HL-60/S4 treated with retinoic acid at 250 ng/mL for 4 days and 3 days (cell line): ENCODE results near the gene LDAF1.
"Not testable (repeated sequence)": the region's sequence is repeated elsewhere in the genome, so short reads cannot be mapped to it uniquely, and the experiment has no call there.

Source experiments
- in situ Hi-C: fragments of 300-500 bp; cut with MboI; formaldehyde crosslinking; loops from 2 replicates; pipeline ENCODE4 v1.7.0; 2022; ENCODE audit warnings: low sequenced_read_pairs

Gene LDAF1

GRCh38 chr16:21158208-21159110 is at the start of gene LDAF1:
TSS of gene LDAF1 (plus strand) at chr16:21158674. CDS start at chr16:21161183, 2,509 bp downstream.
- in situ Hi-C loops = no loop called here

DNA sequence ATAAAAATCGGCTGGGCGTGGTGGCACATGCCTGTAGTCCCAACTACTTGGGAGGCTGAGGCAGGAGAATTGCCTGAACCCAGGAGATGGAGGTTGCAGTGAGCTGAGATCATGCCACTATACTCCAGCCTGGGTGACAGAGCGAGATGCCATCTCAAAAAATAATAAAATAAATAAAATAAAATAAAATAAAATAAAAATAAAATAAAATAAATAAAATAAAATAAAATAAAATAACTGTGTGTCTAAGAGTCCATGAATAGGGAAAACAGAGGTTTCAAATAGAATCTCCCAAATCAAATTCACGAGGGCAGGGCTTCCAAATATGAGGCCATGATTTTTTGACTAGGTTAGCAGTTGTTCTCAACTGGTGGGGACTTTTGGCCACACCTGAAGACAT is 42.9 kb upstream of the LDAF1 start:
- in situ Hi-C loops = not testable (repeated sequence)

DNA sequence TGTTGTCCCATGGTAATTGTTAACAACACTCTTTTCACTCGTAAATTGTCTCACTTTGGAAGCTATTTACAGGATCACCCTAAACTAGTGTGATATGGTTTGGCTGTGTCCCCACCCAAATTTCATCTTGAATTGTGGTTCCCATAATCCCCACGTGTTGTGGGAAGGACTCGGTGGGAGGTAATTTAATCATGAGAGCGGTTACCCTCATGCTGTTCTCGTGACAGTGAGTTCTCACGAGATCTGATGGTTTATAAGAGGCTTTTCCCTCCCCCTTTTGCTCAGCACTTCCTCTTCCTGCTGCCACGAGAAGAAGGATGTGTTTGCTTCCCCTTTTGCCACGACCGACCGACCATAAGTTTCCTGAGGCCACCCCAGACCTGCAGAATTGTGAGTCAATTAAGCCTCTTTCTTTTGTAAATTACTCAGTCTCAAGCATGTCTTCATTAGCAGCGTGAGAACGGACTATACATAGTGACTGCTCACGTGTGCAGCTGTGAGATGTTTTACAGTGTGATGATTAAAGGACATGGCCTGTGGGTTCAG is 42.3 kb upstream of the LDAF1 start:
- in situ Hi-C loops = no loop called here

GRCh38 chr16:21117567-21117966 is 40.9 kb upstream of the LDAF1 start:
- in situ Hi-C loops = no loop called here

- in situ Hi-C loops = no loop called here
These were observed 37.4 kb upstream of the LDAF1 start for GRCh38 chr16:21120976-21121520.

DNA sequence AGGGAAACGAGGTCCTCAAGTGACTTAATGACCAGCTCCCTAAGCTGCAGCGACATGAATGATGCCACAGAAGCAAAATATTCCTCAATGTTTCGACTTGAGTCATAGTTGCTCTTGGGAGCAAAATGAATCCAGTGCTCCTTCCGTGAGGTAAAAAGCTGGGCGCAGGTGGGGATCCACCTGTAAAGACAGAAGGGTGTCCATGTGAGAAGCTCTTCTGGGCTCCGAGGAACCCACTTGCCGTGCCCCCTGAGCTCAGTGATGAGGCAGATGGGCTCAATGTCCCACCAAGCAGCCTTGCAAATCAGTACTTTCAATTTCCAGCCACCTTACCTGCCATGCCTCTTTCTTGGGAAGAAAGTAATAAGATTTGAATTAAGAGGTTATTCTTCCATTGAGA is 33.3 kb upstream of the LDAF1 start:
- in situ Hi-C loops = no loop called here

DNA sequence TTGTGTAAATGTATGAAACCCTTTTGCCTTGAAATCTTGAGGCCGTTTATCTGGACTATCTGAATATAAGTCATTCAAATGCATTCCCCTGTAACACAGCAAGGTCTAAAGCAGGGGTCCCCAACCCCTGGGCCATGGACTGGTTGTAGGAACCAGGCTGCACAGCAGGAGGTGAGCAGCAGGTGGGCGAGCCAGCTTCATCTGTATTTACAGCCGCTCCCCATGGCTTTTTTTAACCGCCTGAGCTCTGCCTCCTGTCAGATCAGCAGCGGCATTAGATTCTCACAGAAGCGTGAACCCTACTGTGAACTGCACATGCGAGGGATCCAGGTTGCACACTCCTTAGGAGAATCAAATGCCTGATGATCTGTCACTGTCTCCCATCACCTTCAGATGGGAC is 32.0 kb upstream of the LDAF1 start:
- in situ Hi-C loops = no loop called here

- in situ Hi-C loops = no loop called here
These were observed 29.5 kb upstream of the LDAF1 start for GRCh38 chr16:21128991-21129390.

DNA sequence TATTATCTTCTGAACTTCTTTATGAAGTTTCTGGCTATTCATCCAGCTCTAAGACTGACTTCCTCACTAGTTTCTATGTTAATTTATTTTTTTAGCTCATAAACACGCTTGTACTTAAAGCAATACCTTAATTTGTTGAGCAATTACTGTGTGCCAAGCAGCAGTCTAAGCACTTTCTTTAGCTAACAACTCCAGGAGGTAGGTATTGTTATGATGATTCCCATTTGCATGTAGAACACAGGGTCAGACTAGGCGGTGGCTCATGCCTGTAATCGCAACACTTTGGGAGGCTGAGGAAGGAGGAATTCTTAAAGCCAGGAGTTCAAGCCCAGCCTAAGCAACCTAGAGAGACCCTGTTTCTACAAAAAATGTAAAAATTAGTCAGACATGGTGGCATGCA is 27.7 kb upstream of the LDAF1 start:
- in situ Hi-C loops = no loop called here

GRCh38 chr16:21134053-21134452 is 24.4 kb upstream of the LDAF1 start:
- in situ Hi-C loops = no loop called here

DNA sequence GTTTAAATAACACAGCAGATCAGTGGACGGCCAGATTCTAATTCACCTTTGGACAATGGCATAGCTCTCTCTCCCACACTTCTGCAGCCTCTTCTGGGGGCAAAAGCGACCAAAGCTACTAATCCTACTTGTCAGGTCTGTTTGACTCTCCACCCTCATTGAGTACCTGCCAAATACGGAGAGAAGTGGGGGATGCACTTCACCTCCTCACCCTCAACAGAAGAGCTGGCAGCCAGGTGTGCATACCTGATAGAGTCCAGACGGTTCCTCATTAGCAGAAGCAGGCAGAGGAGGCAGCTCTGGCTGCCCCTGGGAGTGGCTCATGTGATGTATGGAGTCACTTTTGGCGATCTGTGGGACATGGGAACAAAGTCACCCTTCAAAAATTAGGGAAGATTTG is 12.7 kb upstream of the LDAF1 start:
- in situ Hi-C loops = no loop called here

GRCh38 chr16:21150375-21151001 is 8.0 kb upstream of the LDAF1 start, which contains the start of gene DNAH3:
TSS of gene DNAH3 (minus strand) at chr16:21150846. CDS start at chr16:21150319, 527 bp downstream.
- in situ Hi-C loops = no loop called here

- in situ Hi-C loops = not testable (repeated sequence)
These were observed 6.1 kb upstream of the LDAF1 start for GRCh38 chr16:21152160-21153030.

DNA sequence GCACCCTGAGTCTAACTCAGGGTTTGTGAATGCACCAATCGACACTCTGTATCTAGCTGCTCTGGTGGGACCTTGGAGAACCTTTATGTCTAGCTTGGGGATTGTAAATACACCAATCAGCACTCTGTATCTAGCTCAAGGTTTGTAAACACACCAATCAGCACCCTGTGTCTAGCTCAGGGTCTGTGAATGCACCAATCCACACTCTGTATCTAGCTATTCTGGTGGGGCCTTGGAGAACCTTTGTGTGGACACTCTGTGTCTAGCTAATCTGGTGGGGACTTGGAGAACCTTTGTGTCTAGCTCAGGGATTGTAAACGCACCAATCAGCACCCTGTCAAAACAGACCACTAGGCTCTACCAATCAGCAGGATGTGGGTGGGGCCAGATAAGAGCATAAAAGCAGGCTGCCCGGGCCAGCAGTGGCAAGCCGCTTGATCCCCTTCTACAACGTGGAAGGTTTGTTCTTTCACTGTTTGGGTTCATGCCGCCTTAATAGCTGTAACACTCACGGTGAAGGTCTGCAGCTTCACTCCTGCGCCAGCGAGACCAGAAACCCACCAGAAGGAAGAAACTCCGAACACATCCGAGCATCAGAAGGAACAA is 5.2 kb upstream of the LDAF1 start:
- in situ Hi-C loops = not testable (repeated sequence)

DNA sequence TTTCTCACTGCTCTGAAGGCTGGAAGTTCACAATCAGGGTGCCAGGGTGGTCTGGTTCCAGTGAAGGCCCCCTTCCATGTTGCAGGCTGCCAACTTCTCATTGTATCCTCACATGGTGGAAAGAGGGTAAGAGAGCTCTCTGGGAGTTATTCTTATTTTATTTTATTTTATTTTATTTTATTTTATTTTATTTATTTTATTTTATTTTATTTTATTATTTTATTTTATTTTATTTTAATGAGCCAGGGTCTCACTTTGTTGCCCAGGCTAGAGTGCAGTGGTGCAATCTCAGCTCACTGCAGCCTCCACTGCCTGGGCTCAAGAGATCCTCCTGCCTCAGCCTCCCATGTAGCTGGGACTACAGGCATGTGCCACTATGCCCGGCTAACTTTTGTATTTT is 2.5 kb upstream of the LDAF1 start:
- in situ Hi-C loops = not testable (repeated sequence)

DNA sequence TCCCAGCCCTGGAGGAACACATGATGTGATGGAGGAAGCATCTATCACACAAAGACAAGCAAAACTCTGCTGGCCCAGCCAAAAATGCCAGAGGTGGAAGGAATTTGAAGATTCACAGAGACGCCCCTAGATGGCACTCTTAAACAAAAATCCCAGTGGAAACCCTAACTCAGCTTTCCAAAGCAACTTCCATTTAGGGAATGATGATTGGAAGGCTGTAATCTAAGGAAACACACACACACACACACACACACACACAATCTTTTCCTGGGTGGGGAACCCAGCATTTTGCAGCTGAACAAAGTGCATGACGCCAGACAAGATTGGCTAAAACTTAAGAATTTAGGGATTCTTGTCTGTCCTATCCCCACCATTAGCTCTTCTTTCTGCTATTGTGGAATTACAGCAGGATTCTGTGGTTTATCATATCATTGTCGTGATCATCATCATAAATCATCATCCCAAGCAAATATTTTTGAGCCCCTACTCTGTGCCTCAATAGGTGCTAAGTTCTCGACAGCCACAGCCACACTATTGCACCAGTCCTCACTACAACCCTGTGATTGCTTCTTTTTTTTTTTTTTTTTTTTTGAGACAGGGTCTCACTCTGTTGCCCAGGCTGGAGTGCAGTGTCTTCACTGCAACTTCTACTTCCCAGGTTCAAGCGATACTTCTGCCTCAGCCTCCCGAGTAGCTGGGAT is 1.6 kb upstream of the LDAF1 start:
- in situ Hi-C loops = no loop called here

DNA sequence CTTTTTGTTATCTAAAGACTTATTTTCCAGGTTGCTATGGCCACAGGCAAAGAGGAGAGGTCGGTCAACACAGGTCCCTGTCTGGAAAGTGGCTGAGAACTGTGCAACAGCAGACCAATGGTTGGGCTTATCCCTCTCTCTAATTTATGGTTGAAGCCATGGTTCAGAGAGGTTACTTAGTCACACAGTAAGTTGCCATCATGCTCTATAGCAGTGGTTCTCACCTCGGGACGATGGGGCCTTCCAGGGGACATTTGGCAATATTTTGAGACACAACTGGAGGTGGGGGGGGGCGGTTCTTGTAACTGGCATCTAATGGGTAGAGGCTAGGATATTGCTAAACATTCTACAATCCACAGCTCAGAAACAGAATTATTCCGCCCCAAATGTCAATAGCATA is 842 bp upstream of the LDAF1 start:
- in situ Hi-C loops = no loop called here

DNA sequence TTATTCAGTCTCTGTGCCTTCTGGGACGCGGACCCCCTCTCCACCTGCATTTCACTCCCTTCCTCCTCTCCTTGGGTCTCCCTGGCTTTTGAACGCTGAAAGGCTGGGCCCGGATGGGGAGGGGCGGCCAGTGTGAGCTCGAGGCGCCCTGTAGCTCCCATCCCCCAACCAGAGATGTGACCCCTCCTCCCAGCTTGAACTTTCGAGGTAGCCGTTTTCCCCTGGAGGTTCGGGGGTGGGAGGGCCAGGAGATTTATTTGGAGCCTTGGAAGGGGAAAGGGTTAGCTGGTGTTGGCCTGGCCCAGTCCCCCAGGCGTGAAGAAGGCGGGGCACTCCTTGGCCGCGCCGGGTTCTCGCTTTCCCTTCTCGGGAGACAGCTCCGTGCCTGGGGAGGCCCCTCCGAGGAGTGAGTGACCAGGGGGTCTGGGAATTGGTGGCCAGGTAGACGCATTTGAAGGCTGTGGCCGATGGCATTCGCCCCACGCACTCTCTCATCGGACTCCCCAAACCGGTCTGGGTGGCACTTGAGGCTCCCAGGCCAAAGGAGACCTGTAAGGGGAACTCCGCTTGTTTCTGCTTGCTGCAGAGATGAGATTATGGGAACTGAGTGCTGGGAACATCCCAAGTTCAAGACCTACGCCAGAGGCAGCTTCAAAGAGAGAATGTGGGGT is 942 bp downstream of the LDAF1 start:
- in situ Hi-C loops = no loop called here

DNA sequence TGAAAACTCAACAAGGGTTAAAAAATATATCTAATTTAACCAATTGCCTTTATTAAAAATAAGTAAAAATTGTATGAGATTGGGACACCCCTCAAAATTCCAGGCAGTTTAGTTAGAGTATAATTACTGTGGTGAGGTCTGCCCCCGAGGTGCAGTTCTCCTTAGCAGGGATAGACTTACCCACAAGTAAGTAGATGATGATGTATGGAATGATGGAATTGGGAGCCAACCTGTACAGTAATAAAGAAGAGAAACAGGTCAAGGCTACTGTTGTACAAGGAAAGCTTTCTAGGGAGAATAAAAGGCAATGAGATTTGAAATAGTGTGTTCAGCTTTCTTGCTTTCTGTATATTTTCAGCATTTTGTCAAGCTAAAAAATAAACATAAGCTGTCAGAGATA is 1.8 kb downstream of the LDAF1 start:
- in situ Hi-C loops = no loop called here
